Measurements from ENCODE around the gene UQCRH. TPM values are rescaled to one million over a fixed set of nuclear protein-coding genes. Genes with fewer than 3 reads are reported as not detected.
A peak's percentile ranks its signal among the peaks of the same experiment; 100 is the strongest.
"Not testable (repeated sequence)": the region's sequence is repeated elsewhere in the genome, so short reads cannot be mapped to it uniquely, and the experiment has no call there.

The UQCRH gene
- total RNA-seq, 2 donors from 2014 or later = 375 to 400 TPM

- no peak overlapping the region for H3K27ac ChIP-seq (ENCODE audit: low read depth, low read length)
- H3K9me3 ChIP-seq (ENCODE audit: control insufficient read depth, low read length) = peaks cover 5% of the 10 kb centered on the region
- no peaks in the 10 kb centered on the region for H3K4me1 ChIP-seq (ENCODE audit: control insufficient read depth, insufficient read depth, low read length)
- no peak for DNase-seq
- Mint-ChIP-seq H3K4me1 (peaks cover 11% of the 10 kb centered on the region), H3K4me3 (no peak overlapping the region), H3K9me3 (no peaks in the 10 kb centered on the region), H3K27ac (no peak overlapping the region), H3K27me3 (ENCODE audit: insufficient read depth) (no peaks in the 10 kb centered on the region), H3K36me3 (ENCODE audit: low read depth) (peaks cover 64% of the 10 kb centered on the region)
- WGBS, 2 experiments (ENCODE audit: insufficient coverage in 1 of 2, insufficient read length in 1 of 2) = 99 to 100% methylated on average over 3 to 4 of the region's 4 CpGs
- H3K27me3 ChIP-seq (ENCODE audit: control insufficient read depth, insufficient read depth, low read length, poor library complexity, severe bottlenecking) = no peaks in the 10 kb centered on the region
- TF ChIP-seq, protein P1, sequence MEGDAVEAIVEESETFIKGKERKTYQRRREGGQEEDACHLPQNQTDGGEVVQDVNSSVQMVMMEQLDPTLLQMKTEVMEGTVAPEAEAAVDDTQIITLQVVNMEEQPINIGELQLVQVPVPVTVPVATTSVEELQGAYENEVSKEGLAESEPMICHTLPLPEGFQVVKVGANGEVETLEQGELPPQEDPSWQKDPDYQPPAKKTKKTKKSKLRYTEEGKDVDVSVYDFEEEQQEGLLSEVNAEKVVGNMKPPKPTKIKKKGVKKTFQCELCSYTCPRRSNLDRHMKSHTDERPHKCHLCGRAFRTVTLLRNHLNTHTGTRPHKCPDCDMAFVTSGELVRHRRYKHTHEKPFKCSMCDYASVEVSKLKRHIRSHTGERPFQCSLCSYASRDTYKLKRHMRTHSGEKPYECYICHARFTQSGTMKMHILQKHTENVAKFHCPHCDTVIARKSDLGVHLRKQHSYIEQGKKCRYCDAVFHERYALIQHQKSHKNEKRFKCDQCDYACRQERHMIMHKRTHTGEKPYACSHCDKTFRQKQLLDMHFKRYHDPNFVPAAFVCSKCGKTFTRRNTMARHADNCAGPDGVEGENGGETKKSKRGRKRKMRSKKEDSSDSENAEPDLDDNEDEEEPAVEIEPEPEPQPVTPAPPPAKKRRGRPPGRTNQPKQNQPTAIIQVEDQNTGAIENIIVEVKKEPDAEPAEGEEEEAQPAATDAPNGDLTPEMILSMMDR (conservative IDR thresholded peaks at IDR 0.05) = no peak
- H3K4me3 ChIP-seq (ENCODE audit: low read length) = no peak overlapping the region
- H3K36me3 ChIP-seq (ENCODE audit: control insufficient read depth, insufficient read depth, low read length) = peaks cover 75% of the 10 kb centered on the region
- H3K9ac ChIP-seq (ENCODE audit: extremely low read depth, low read length, poor library complexity, severe bottlenecking) = no peak overlapping the region
These were observed 6.8 kb downstream of the UQCRH start for GRCh38 chr1:46310321-46310720.

- H3K9me3 ChIP-seq (ENCODE audit: control insufficient read depth, low read length) = no peaks in the 10 kb centered on the region
- peaks cover 54% of the 10 kb centered on the region for H3K36me3 ChIP-seq (ENCODE audit: control insufficient read depth, insufficient read depth, low read length)
- TF ChIP-seq, protein P1 (conservative IDR thresholded peaks at IDR 0.05) = no peak
- no peak for DNase-seq
- H3K27me3 ChIP-seq (ENCODE audit: control insufficient read depth, insufficient read depth, low read length, poor library complexity, severe bottlenecking) = no peaks in the 10 kb centered on the region
- H3K4me1 Mint-ChIP-seq = peaks cover 9% of the 10 kb centered on the region
- no peak overlapping the region for H3K9ac ChIP-seq (ENCODE audit: extremely low read depth, low read length, poor library complexity, severe bottlenecking)
- no peaks in the 10 kb centered on the region for H3K4me1 ChIP-seq (ENCODE audit: control insufficient read depth, insufficient read depth, low read length)
- no peaks in the 10 kb centered on the region for H3K9me3 Mint-ChIP-seq
- 90 to 100% methylated on average over 1 to 3 of the region's 3 CpGs for WGBS, 2 experiments (ENCODE audit: insufficient coverage in 1 of 2, insufficient read length in 1 of 2)
- no peak overlapping the region for H3K4me3 ChIP-seq (ENCODE audit: low read length)
- H3K36me3 Mint-ChIP-seq (ENCODE audit: low read depth) = peaks cover 56% of the 10 kb centered on the region
- H3K4me3 Mint-ChIP-seq = no peak overlapping the region
- H3K27me3 Mint-ChIP-seq (ENCODE audit: insufficient read depth) = no peaks in the 10 kb centered on the region
- H3K27ac Mint-ChIP-seq = peak overlapping the region; percentile 35
- no peak overlapping the region for H3K27ac ChIP-seq (ENCODE audit: low read depth, low read length)
These were observed 12.3 kb downstream of the UQCRH start for GRCh38 chr1:46315669-46316403.

- WGBS, 2 experiments (ENCODE audit: insufficient coverage in 1 of 2, insufficient read length in 1 of 2) = 97 to 100% methylated on average over 1 of the region's 1 CpG
- no peaks in the 10 kb centered on the region for H3K27me3 Mint-ChIP-seq (ENCODE audit: insufficient read depth)
- Histone ChIP-seq H3K4me3 (ENCODE audit: low read length) (no peak overlapping the region), H3K36me3 (ENCODE audit: control insufficient read depth, insufficient read depth, low read length) (peaks cover 40% of the 10 kb centered on the region), H3K9ac (ENCODE audit: extremely low read depth, low read length, poor library complexity, severe bottlenecking) (no peak overlapping the region), H3K27ac (ENCODE audit: low read depth, low read length) (no peak overlapping the region), H3K9me3 (ENCODE audit: control insufficient read depth, low read length) (no peaks in the 10 kb centered on the region), H3K4me1 (ENCODE audit: control insufficient read depth, insufficient read depth, low read length) (no peaks in the 10 kb centered on the region), H3K27me3 (ENCODE audit: control insufficient read depth, insufficient read depth, low read length, poor library complexity, severe bottlenecking) (no peaks in the 10 kb centered on the region)
- H3K4me3 Mint-ChIP-seq = no peak overlapping the region
- H3K4me1 Mint-ChIP-seq = peaks cover 17% of the 10 kb centered on the region
- H3K9me3 Mint-ChIP-seq = no peaks in the 10 kb centered on the region
- DNase-seq = peak; percentile 24
- no peak overlapping the region for H3K27ac Mint-ChIP-seq
- TF ChIP-seq, protein P1 (conservative IDR thresholded peaks at IDR 0.05) = no peak
- H3K36me3 Mint-ChIP-seq (ENCODE audit: low read depth) = peaks cover 43% of the 10 kb centered on the region
These were observed 13.8 kb downstream of the UQCRH start for GRCh38 chr1:46317323-46317722.

DNA sequence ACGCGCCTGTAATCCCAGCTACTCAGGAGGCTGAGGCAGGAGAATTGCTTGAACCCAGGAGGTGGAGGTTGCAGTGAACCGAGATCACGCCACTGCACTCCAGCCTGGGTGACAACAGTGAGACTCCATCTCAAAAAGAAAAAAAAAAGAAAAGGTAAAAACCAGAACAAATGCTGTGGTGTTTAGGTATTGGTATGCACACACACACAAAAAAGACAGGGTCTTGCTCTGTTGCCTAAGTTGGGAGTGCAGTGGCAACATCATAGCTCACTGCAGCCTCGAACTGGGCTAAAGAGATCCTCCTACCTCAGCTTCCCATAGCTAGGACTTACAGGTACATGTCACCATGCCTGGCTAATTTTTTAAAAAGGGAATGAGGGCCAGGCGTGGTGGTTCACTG lies 15.8 kb downstream of the UQCRH start:
- H3K9me3 Mint-ChIP-seq; H3K27me3 Mint-ChIP-seq (ENCODE audit: insufficient read depth); H3K9me3 ChIP-seq (ENCODE audit: control insufficient read depth, low read length); DNase-seq; H3K4me1 ChIP-seq (ENCODE audit: control insufficient read depth, insufficient read depth, low read length); H3K27me3 ChIP-seq (ENCODE audit: control insufficient read depth, insufficient read depth, low read length, poor library complexity, severe bottlenecking); H3K9ac ChIP-seq (ENCODE audit: extremely low read depth, low read length, poor library complexity, severe bottlenecking); H3K4me3 Mint-ChIP-seq; H3K27ac ChIP-seq (ENCODE audit: low read depth, low read length); H3K27ac Mint-ChIP-seq; H3K4me3 ChIP-seq (ENCODE audit: low read length): not testable (repeated sequence)
- peaks cover 27% of the 10 kb centered on the region for H3K36me3 Mint-ChIP-seq (ENCODE audit: low read depth)
- WGBS, 2 experiments (ENCODE audit: insufficient coverage in 1 of 2, insufficient read length in 1 of 2) = 93 to 96% methylated on average over 5 to 6 of the region's 6 CpGs
- H3K4me1 Mint-ChIP-seq = peaks cover 17% of the 10 kb centered on the region
- peaks cover 23% of the 10 kb centered on the region for H3K36me3 ChIP-seq (ENCODE audit: control insufficient read depth, insufficient read depth, low read length)

All from endodermal cell (in vitro differentiated cells).